ENCODE measurements around the gene NKAIN2. TPM values are rescaled to one million over a fixed set of nuclear protein-coding genes. Genes with fewer than 3 reads are reported as not detected.

NKAIN2 gene
- total and polyA plus RNA-seq, 8 donors: 0.02 to 0.09 TPM; not detected in 6

DNA sequence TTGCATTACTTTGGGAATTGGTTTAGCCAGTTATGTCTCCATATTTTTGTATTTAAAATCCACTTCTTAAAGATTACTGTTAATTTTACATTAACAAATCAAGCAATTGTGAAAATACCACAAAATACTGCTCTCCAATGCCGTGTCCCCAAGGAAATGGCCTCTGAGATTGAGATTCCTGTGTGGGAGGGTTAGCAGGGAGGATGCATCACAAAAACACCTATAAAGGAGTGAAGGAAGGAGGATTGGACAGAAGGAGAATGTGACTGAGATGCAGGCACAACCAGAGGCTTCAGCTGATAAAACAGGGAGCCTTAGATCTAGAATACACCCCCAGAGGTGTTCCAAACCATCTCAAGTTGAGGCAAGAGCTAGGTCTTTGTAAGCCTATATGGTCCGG lies 34.2 kb upstream of the NKAIN2 start:
- intact Hi-C loops (cut with DNase I): no loop called here
- 72 to 75% methylated on average over 2 of the region's 2 CpGs for WGBS, 2 donors
- TF ChIP-seq, protein P1, sequence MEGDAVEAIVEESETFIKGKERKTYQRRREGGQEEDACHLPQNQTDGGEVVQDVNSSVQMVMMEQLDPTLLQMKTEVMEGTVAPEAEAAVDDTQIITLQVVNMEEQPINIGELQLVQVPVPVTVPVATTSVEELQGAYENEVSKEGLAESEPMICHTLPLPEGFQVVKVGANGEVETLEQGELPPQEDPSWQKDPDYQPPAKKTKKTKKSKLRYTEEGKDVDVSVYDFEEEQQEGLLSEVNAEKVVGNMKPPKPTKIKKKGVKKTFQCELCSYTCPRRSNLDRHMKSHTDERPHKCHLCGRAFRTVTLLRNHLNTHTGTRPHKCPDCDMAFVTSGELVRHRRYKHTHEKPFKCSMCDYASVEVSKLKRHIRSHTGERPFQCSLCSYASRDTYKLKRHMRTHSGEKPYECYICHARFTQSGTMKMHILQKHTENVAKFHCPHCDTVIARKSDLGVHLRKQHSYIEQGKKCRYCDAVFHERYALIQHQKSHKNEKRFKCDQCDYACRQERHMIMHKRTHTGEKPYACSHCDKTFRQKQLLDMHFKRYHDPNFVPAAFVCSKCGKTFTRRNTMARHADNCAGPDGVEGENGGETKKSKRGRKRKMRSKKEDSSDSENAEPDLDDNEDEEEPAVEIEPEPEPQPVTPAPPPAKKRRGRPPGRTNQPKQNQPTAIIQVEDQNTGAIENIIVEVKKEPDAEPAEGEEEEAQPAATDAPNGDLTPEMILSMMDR (IDR thresholded peaks at IDR 0.05): no peak

DNA sequence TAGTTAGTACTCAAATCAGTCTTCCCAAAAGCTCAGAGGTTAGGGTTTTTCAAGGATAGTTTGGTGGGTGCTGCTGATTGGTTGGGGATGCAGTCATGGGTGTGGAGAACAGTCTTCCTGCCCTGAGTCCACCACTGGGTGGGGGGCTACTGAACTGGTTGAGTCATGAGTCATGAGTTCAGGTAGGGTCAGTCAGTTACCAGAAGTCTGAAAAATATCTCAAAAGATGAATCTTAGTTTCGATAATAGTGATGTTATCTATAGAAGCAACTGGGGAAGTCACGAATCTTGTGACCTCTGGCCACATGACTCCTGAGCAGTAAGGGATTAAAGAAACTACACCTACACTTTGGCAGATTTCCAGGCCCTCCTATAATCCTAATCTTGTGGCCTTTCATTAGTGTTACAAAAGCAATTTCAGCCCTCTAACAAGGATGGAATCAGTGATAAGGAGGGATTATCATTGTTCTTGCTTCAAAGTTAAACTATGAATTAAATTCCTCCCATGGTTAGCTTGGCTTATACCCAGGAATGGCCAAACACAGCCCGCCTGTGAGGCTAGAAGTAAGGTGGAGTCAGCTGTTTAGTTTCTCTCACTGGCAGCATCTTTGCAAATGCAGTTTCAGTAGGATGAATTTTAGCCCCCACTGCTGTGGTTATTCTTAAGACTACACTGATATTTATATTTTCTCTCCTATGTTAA lies 33.3 kb upstream of the NKAIN2 start:
- TF ChIP-seq, protein P1 (IDR thresholded peaks at IDR 0.05): no peak
- Histone ChIP-seq H3K9me3 (no peaks in the 10 kb centered on the region), H3K27ac (no peak overlapping the region), H3K36me3 (no peaks in the 10 kb centered on the region), H3K4me1 (no peaks in the 10 kb centered on the region), H3K27me3 (no peaks in the 10 kb centered on the region), H3K4me3 (no peak overlapping the region)
- no peak for FAIRE-seq
- WGBS, 2 donors: 50 to 57% methylated on average over 3 of the region's 3 CpGs
- intact Hi-C loops (cut with DNase I): no loop called here
- ATAC-seq: no peak
- no peak for DNase-seq

More for the DNA sequence above, 34.2 kb upstream of the NKAIN2 start:
- H3K27me3 ChIP-seq: peaks cover 0 to 5% (median 0%) of the 10 kb centered on the region in 4 donors
- no peaks in the 10 kb centered on the region for H3K9me3 ChIP-seq
- DNase-seq: no peak
- no peak overlapping the region for H3K4me3 ChIP-seq
- no peaks in the 10 kb centered on the region for H3K36me3 ChIP-seq
- no peaks in the 10 kb centered on the region for H3K4me1 ChIP-seq
- no peak for ATAC-seq
- no peak overlapping the region for H3K27ac ChIP-seq
- FAIRE-seq: no peak

DNA sequence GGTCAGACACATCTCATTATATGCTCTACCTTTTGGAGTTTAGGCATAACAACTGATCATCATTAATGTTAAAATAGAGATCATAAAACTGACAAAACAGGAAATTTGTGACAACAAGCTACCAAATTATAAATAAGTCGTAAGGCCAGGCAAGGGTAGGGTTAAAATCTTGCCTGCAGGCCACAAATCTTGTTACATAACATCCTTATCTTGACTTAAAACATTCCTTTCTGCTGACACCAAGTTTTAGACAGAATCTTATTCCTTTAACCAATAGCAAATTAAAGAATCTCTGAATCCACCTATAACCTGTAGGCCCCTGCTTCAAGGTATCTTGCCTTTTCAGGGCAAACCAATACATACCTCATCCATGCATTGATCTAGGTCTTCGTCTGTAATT lies 32.5 kb upstream of the NKAIN2 start:
- ATAC-seq: no peak
- Histone ChIP-seq H3K27ac (no peak overlapping the region), H3K27me3 (no peaks in the 10 kb centered on the region), H3K4me3 (no peak overlapping the region), H3K36me3 (no peaks in the 10 kb centered on the region), H3K4me1 (no peaks in the 10 kb centered on the region), H3K9me3 (no peaks in the 10 kb centered on the region)
- FAIRE-seq: no peak
- DNase-seq: no peak
- 36 to 39% methylated on average over 2 of the region's 2 CpGs for WGBS, 2 donors
- intact Hi-C loops (cut with DNase I): no loop called here
- TF ChIP-seq, protein P1 (IDR thresholded peaks at IDR 0.05): no peak

DNA sequence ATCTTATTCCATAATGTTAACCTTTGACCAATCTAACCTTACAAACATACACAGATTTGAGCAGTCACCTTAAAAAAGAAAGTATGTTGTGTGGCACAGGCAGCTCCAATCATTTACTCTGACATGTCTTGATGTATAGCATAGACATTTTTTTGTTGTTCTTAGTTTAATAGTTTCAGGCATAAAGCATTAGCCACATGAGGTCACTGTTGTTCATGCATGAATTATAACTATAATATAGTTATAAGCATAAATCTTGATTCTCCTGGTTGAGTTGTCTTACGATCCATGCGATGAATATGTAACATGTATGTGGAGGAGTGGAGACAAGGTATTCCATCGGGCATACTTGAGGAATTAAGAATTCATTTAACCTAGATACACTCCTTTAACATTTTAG lies 26.1 kb upstream of the NKAIN2 start:
- Histone ChIP-seq H3K27ac (no peak overlapping the region), H3K36me3 (no peaks in the 10 kb centered on the region), H3K27me3 (no peaks in the 10 kb centered on the region), H3K4me3 (no peak overlapping the region), H3K4me1 (no peaks in the 10 kb centered on the region), H3K9me3 (no peaks in the 10 kb centered on the region)
- intact Hi-C loops (cut with DNase I): no loop called here
- DNase-seq (no peak), FAIRE-seq (no peak), ATAC-seq (no peak)
- WGBS, 2 donors: 42 to 68% methylated on average over 3 of the region's 3 CpGs
- TF ChIP-seq, protein P1 (IDR thresholded peaks at IDR 0.05): no peak

DNA sequence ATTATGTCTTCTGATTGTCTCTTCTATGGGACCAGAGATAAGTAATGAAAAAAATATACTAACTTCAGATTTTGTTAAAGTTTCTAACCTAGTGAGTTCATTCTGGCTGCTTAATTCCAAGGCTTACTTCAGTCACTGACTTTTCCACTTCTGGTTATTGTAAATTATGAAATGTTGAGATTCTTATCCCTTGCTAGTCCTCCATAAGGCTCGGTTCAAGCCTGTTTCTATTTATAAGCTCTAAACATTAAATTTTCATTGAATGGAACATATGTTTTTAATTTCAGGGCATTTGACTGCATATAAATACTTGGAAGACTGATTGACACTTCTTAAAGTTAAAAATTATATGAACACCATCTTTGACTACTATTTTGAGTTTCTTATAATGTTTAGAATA lies 23.6 kb upstream of the NKAIN2 start:
- intact Hi-C loops (cut with DNase I): no loop called here
- Histone ChIP-seq H3K27me3 (no peaks in the 10 kb centered on the region), H3K9me3 (no peaks in the 10 kb centered on the region), H3K36me3 (no peaks in the 10 kb centered on the region), H3K4me3 (no peak overlapping the region), H3K27ac (no peak overlapping the region), H3K4me1 (no peaks in the 10 kb centered on the region)
- WGBS, 2 donors: 39 to 47% methylated on average over 1 of the region's 1 CpG
- DNase-seq (no peak), ATAC-seq (no peak), FAIRE-seq (no peak)
- TF ChIP-seq, protein P1 (IDR thresholded peaks at IDR 0.05): no peak
